NCI-H128 (cell line): ENCODE results near the gene NKD1.
"Not testable (repeated sequence)": the region's sequence is repeated elsewhere in the genome, so short reads cannot be mapped to it uniquely, and the experiment has no call there.

Experiments used
- DNase-seq: peaks from one replicate; lab custom pipeline; 2025; ENCODE audit not compliant: unreplicated experiment; lab: John Stamatoyannopoulos, UW

The NKD1 gene, protein sequence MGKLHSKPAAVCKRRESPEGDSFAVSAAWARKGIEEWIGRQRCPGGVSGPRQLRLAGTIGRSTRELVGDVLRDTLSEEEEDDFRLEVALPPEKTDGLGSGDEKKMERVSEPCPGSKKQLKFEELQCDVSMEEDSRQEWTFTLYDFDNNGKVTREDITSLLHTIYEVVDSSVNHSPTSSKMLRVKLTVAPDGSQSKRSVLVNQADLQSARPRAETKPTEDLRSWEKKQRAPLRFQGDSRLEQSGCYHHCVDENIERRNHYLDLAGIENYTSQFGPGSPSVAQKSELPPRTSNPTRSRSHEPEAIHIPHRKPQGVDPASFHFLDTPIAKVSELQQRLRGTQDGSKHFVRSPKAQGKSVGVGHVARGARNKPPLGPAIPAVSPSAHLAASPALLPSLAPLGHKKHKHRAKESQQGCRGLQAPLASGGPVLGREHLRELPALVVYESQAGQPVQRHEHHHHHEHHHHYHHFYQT

GRCh38 chr16:50548125-50548908, at the start of gene NKD1:
TSS of gene NKD1 (plus strand) at chr16:50548396. CDS start at chr16:50548554, 158 bp downstream.
- DNase-seq, result no peak

GRCh38 chr16:50498431-50499155, 49.6 kb upstream of the NKD1 start:
- no peak for DNase-seq

- no peak for DNase-seq
Observed at GRCh38 chr16:50499254-50499653, 48.9 kb upstream of the NKD1 start.

- DNase-seq, result no peak
Observed at GRCh38 chr16:50500171-50500874, 47.9 kb upstream of the NKD1 start.

GRCh38 chr16:50501251-50501650, 46.9 kb upstream of the NKD1 start:
- DNase-seq, result no peak

DNA sequence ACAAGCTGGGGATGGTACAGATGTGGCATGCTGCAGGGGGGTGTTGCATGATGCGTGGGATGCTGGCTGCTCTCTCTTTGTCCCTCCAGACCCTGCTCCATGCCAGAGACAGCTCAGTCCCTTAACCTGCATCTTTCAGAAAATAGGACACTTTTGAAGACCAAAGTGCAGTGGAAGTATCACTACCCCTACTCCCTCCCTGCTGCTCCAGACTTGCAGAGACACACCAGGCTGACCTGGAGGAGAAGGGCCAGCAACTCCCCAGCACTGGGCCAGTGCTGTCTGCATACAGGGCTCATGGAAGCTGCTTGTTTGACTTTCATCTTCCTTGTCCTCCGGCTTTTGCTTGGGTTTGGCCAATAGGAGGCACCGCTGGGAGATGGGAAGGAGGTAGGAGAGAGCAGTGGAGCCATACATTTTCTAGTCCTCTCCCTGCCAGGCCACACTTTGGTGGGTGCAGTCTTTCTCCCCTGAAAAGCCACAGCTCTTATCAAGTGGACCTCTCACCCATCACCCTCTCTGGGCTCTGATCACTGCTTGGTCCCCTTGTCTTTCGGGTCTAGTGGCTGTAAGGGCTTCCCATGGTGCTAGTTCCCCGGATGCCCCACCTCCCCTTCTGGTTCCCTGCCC, 46.1 kb upstream of the NKD1 start:
- DNase-seq, result no peak

DNA sequence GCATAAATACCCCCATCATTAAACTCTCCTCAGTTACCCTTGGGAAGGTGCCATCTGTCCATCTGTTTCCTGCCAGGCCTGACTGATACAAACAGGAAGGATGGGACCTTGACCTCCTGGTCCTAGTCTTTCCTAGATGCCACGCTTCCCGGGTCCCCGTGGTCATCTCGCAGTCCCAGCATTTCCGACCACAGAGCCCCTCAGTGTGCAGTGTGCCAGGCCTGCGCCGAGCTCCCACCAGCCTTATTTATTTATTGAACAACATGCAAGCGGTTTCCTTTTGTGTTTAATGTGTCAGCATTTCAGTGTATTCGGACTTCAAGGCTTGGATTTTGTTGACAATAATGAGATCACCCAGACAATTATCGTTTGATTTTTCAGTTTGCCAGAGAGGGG, 45.6 kb upstream of the NKD1 start:
- DNase-seq, result no peak

DNA sequence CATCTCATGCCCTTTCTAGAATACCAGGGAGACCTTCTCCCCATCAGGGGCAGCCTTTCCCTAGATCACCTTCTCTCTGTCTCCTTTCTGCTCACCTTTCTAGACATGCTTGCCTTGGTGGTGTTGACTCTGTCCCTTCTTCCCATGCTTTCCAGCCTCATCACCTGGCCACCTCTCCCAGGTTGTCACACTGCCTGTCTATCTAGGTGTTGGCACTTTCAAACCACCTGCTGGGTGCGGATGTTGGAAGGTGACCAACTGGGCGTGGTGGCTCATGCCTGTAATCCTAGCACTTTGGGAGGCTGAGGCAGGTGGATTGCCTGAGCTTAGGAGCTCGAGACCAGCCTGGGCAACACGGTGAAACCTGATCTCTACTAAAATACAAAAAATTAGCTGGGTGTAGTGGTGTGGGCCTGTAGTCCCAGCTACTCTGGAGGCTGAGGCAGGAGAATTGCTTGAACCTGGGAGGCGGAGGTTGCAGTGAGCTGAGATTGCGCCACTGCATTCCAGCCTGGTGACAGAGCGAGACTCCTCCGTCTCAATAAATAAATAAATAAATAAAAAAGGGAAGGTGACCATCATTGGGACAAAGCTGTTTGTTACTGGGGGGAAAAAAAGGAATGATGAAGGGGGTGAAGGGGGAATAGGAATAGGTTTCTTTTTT, 44.2 kb upstream of the NKD1 start:
- not testable (repeated sequence) for DNase-seq

DNA sequence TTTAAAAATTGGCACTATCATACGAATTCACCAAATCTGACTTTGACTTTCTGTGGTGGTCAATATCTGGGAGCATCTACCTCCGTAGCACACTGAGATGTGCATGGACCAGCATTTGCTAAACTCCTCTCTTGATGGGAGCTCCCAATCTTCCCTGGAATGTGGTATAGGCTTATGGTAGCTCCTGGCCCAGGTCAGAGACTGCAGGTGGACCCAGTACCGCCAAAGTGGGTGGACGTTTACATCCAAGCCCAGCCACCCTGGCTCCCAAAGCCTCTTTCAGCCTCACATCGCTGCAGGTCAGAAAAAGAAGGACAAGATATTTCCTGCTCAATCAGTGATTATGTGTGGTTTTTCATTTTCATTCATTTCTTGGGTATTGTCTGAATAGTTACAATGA, 43.1 kb upstream of the NKD1 start:
- DNase-seq, result no peak

- DNase-seq, result no peak
Observed at GRCh38 chr16:50505714-50506542, 42.3 kb upstream of the NKD1 start.

GRCh38 chr16:50506543-50506937, 41.7 kb upstream of the NKD1 start:
- DNase-seq, result no peak

DNA sequence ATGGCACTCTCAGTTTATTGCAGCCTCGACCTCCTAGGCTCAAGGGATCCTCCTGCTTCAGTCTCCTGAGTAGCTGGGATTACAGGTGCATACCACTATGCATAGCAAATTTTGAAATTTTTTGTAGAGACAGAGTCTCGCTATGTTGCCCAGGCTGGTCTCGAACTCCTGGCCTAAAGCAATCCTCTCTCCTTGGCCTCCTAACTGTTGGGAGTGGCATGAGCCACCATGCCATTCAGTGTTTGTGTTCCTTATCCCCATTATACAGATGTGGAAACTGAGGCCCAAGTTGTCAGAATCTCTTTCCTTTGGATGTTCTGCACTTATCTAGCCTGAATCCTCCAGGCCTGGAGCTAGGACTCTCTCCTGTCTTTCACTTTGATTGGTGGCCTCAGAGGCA, 40.8 kb upstream of the NKD1 start:
- no peak for DNase-seq

- DNase-seq, result no peak
Observed at GRCh38 chr16:50509521-50510341, 38.5 kb upstream of the NKD1 start.

DNA sequence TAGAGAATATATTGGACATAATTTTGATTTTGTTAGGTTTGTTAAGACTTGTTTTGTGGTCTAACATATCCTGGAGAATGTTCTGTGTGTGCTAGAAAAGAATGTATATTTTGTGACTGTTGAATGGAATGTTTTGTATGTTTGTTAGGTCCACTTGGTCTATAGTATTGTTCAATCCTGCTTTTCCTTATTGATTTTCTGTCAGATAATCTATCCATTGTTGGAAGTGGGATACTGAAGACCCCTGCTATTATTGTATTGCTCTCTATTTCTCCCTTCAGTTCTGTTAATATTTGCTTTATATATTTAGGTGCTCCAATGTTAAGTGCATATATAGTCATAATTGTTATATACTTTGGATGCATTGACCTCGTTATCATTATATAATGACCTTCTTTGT, 33.0 kb upstream of the NKD1 start:
- no peak for DNase-seq

DNA sequence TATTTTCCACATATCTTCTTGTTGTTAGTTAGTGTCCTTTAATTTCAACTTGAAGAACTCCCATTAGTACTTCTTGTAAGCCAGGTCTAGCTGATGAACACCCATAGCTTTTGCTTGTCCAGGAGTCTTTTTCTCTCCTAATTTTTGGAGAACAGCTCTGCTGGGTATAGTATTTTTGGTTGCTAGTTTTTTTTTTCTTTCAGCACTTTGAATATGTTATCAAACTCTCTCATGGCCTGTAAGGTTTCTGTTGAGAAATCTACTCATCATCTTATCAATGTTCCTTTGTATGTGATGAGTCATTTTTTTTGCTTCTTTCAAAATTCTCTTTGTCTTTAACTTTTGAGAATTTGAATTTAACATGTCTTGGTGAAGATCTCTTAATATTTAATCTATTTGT, 31.8 kb upstream of the NKD1 start:
- no peak for DNase-seq

- no peak for DNase-seq
Observed at GRCh38 chr16:50516890-50517289, 31.3 kb upstream of the NKD1 start.

DNA sequence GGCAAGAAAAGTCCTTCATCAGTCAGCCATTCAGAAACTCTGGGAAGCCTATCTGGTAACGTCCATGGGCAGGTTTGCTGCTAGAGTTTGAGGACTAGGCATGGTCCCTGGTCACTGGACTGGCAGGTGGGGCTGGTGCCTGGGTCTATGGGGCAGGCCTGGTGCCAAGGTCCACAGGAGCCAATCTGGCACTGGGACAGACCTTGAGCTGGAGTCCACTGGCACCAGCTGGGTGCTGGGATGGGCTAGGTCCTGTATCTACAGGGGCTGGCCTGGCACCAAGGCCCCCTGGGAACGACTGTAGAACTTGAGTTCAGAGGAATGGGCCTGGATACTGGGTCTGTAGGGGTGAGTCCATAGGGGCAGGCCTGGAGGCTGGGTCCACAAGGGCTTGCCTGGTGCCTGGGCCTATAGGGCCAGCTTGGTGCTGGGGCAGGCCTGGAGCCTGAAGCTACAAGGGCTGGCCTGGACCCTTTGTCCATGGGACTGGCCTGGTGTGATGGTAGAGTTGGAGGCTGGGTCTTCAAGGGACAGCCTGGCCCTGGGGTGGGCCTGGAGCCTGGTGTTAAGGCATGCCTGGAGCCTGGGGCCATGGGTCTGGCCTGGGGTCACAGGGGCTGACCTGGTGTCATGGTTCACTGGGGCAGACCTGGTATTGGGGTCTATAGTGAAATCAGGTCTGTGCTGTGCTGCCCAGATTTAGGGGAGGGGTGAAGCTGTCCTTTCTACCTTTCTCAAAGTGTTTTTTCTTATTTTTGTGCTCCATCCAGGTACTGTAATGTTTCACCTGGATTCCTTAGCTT, 30.5 kb upstream of the NKD1 start:
- no peak for DNase-seq
